ENCODE results near the gene PRPF38B.
A peak's percentile ranks its signal among the peaks of the same experiment; 100 is the strongest.

The PRPF38B gene

GRCh38 chr1:108742253-108742652 lies 50.1 kb downstream of the PRPF38B start:
- Histone ChIP-seq H3K9me3 (ENCODE audit: control insufficient read depth in 1 of 2, low read length in 2 of 2) (no peaks in the 10 kb centered on the region), H3K36me3 (ENCODE audit: control insufficient read depth in 1 of 2, insufficient read depth in 2 of 2, low read length in 2 of 2) (no peaks in the 10 kb centered on the region), H3K27me3 (ENCODE audit: control insufficient read depth in 1 of 2, insufficient read depth in 2 of 2, low read length in 2 of 2) (no peaks in the 10 kb centered on the region), H3K4me3 (ENCODE audit: low read depth in 1 of 2, low read length in 2 of 2) (no peak overlapping the region), H3K9ac (ENCODE audit: low read depth in 1 of 2, low read length in 2 of 2) (no peak overlapping the region), H3K27ac (ENCODE audit: low read depth, low read length) (no peak overlapping the region), H3K4me1 (ENCODE audit: control insufficient read depth in 1 of 2, insufficient read depth in 2 of 2, low read length in 2 of 2) (peaks cover 0 to under 1% of the 10 kb centered on the region in 2 donors)

GRCh38 chr1:108745980-108746381 lies 53.9 kb downstream of the PRPF38B start:
- Histone ChIP-seq H3K4me1 (ENCODE audit: control insufficient read depth in 1 of 2, insufficient read depth in 2 of 2, low read length in 2 of 2) (peaks cover 0 to 11% of the 10 kb centered on the region in 2 donors), H3K4me3 (ENCODE audit: low read depth in 1 of 2, low read length in 2 of 2) (peak overlapping the region in 1 of 2 donors; percentile 40), H3K9me3 (ENCODE audit: control insufficient read depth in 1 of 2, low read length in 2 of 2) (no peaks in the 10 kb centered on the region), H3K27ac (ENCODE audit: low read depth, low read length) (no peak overlapping the region), H3K27me3 (ENCODE audit: control insufficient read depth in 1 of 2, insufficient read depth in 2 of 2, low read length in 2 of 2) (no peaks in the 10 kb centered on the region), H3K36me3 (ENCODE audit: control insufficient read depth in 1 of 2, insufficient read depth in 2 of 2, low read length in 2 of 2) (peaks cover 1 to 5% of the 10 kb centered on the region in 2 donors), H3K9ac (ENCODE audit: low read depth in 1 of 2, low read length in 2 of 2) (peak overlapping the region; percentile 14 to 39)

GRCh38 chr1:108746382-108747170 lies 54.5 kb downstream of the PRPF38B start, which contains the start of gene STXBP3:
TSS of gene STXBP3 (plus strand) at chr1:108746674. CDS start at chr1:108746738, 64 bp downstream.
- peak within 1 kb of the TSS; percentile 97 for H3K27ac ChIP-seq (ENCODE audit: low read depth, low read length)
- peak within 1 kb of the TSS; percentile 86 to 94 for H3K4me3 ChIP-seq (ENCODE audit: low read depth in 1 of 2, low read length in 2 of 2)
- no peaks in the 10 kb centered on the region for H3K9me3 ChIP-seq (ENCODE audit: control insufficient read depth in 1 of 2, low read length in 2 of 2)
- H3K36me3 ChIP-seq (ENCODE audit: control insufficient read depth in 1 of 2, insufficient read depth in 2 of 2, low read length in 2 of 2) = peaks cover 3 to 5% of the 10 kb centered on the region in 2 donors
- peaks cover 0 to 11% of the 10 kb centered on the region in 2 donors for H3K4me1 ChIP-seq (ENCODE audit: control insufficient read depth in 1 of 2, insufficient read depth in 2 of 2, low read length in 2 of 2)
- peak within 1 kb of the TSS; percentile 90 to 100 for H3K9ac ChIP-seq (ENCODE audit: low read depth in 1 of 2, low read length in 2 of 2)
- H3K27me3 ChIP-seq (ENCODE audit: control insufficient read depth in 1 of 2, insufficient read depth in 2 of 2, low read length in 2 of 2) = no peaks in the 10 kb centered on the region

GRCh38 chr1:108747171-108747850 lies 55.2 kb downstream of the PRPF38B start:
- no peaks in the 10 kb centered on the region for H3K9me3 ChIP-seq (ENCODE audit: control insufficient read depth in 1 of 2, low read length in 2 of 2)
- peak overlapping the region; percentile 97 for H3K27ac ChIP-seq (ENCODE audit: low read depth, low read length)
- H3K36me3 ChIP-seq (ENCODE audit: control insufficient read depth in 1 of 2, insufficient read depth in 2 of 2, low read length in 2 of 2) = peaks cover 3 to 9% of the 10 kb centered on the region in 2 donors
- H3K27me3 ChIP-seq (ENCODE audit: control insufficient read depth in 1 of 2, insufficient read depth in 2 of 2, low read length in 2 of 2) = no peaks in the 10 kb centered on the region
- peak overlapping the region; percentile 86 to 94 for H3K4me3 ChIP-seq (ENCODE audit: low read depth in 1 of 2, low read length in 2 of 2)
- H3K9ac ChIP-seq (ENCODE audit: low read depth in 1 of 2, low read length in 2 of 2) = peak overlapping the region; percentile 90 to 100
- peaks cover 0 to 11% of the 10 kb centered on the region in 2 donors for H3K4me1 ChIP-seq (ENCODE audit: control insufficient read depth in 1 of 2, insufficient read depth in 2 of 2, low read length in 2 of 2)

GRCh38 chr1:108747898-108748297 lies 55.8 kb downstream of the PRPF38B start:
- Histone ChIP-seq H3K4me1 (ENCODE audit: control insufficient read depth in 1 of 2, insufficient read depth in 2 of 2, low read length in 2 of 2) (peaks cover 0 to 11% of the 10 kb centered on the region in 2 donors), H3K9ac (ENCODE audit: low read depth in 1 of 2, low read length in 2 of 2) (no peak overlapping the region), H3K4me3 (ENCODE audit: low read depth in 1 of 2, low read length in 2 of 2) (no peak overlapping the region), H3K9me3 (ENCODE audit: control insufficient read depth in 1 of 2, low read length in 2 of 2) (no peaks in the 10 kb centered on the region), H3K27me3 (ENCODE audit: control insufficient read depth in 1 of 2, insufficient read depth in 2 of 2, low read length in 2 of 2) (no peaks in the 10 kb centered on the region), H3K27ac (ENCODE audit: low read depth, low read length) (no peak overlapping the region), H3K36me3 (ENCODE audit: control insufficient read depth in 1 of 2, insufficient read depth in 2 of 2, low read length in 2 of 2) (peaks cover 5 to 14% of the 10 kb centered on the region in 2 donors)

- Histone ChIP-seq H3K9me3 (ENCODE audit: control insufficient read depth in 1 of 2, low read length in 2 of 2) (no peaks in the 10 kb centered on the region), H3K27ac (ENCODE audit: low read depth, low read length) (no peak overlapping the region), H3K27me3 (ENCODE audit: control insufficient read depth in 1 of 2, insufficient read depth in 2 of 2, low read length in 2 of 2) (no peaks in the 10 kb centered on the region), H3K4me3 (ENCODE audit: low read depth in 1 of 2, low read length in 2 of 2) (no peak overlapping the region), H3K4me1 (ENCODE audit: control insufficient read depth in 1 of 2, insufficient read depth in 2 of 2, low read length in 2 of 2) (peaks cover 0 to 11% of the 10 kb centered on the region in 2 donors), H3K36me3 (ENCODE audit: control insufficient read depth in 1 of 2, insufficient read depth in 2 of 2, low read length in 2 of 2) (peaks cover 5 to 18% of the 10 kb centered on the region in 2 donors), H3K9ac (ENCODE audit: low read depth in 1 of 2, low read length in 2 of 2) (no peak overlapping the region)
Observed at GRCh38 chr1:108749081-108749480, 57.0 kb downstream of the PRPF38B start.

GRCh38 chr1:108750476-108751181 lies 58.5 kb downstream of the PRPF38B start:
- H3K9ac ChIP-seq (ENCODE audit: low read depth in 1 of 2, low read length in 2 of 2) = no peak overlapping the region
- peaks cover 0 to 11% of the 10 kb centered on the region in 2 donors for H3K4me1 ChIP-seq (ENCODE audit: control insufficient read depth in 1 of 2, insufficient read depth in 2 of 2, low read length in 2 of 2)
- H3K4me3 ChIP-seq (ENCODE audit: low read depth in 1 of 2, low read length in 2 of 2) = no peak overlapping the region
- no peaks in the 10 kb centered on the region for H3K9me3 ChIP-seq (ENCODE audit: control insufficient read depth in 1 of 2, low read length in 2 of 2)
- peaks cover 12 to 30% of the 10 kb centered on the region in 2 donors for H3K36me3 ChIP-seq (ENCODE audit: control insufficient read depth in 1 of 2, insufficient read depth in 2 of 2, low read length in 2 of 2)
- no peak overlapping the region for H3K27ac ChIP-seq (ENCODE audit: low read depth, low read length)
- H3K27me3 ChIP-seq (ENCODE audit: control insufficient read depth in 1 of 2, insufficient read depth in 2 of 2, low read length in 2 of 2) = no peaks in the 10 kb centered on the region

Measured in duodenal mucosa (tissue), 2 donors.